OCI-LY7 (cell line): ENCODE results near the gene VEZF1. TPM values are rescaled to one million over a fixed set of nuclear protein-coding genes. Genes with fewer than 3 reads are reported as not detected.

ENCODE experiments used
- BruUV-seq: library from RNA; stranded (reverse); fragments of 400-500 nt; replicated peaks from 2 replicates; lab custom pipeline; 2021; lab: Mats Ljungman, UMichigan
- CTCF ChIA-PET: fragments of 300-600 bp; sonication (Branson Sonifier 250); formaldehyde crosslinking; loops from one replicate; lab custom pipeline; 2022; ENCODE audit warnings: antibody characterized with exemption; ENCODE audit not compliant: unreplicated experiment; lab: Charles Lee
- POLR2A ChIA-PET: fragments of 300-600 bp; sonication (Branson Sonifier 250); formaldehyde crosslinking; loops from one replicate; lab custom pipeline; 2022; ENCODE audit warnings: antibody characterized with exemption; lab: Charles Lee
- DNase-seq: peaks from one replicate; pipeline ENCODE4 v3.0.0-alpha.2; 2015; ENCODE audit warnings: low spot score
- H2AFZ ChIP-seq: fragments of 200-600 bp; sonication (generic), shearing (Covaris generic); 2 replicates; pipeline ENCODE4 v1.6.1; 2014; ENCODE audit warnings: mild to moderate bottlenecking, antibody characterized with exemption, low read length, moderate library complexity
- H3K27ac ChIP-seq: fragments of 200-600 bp; sonication (generic); 2 replicates; pipeline ENCODE4 v1.5.1; 2014; ENCODE audit warnings: mixed run types, low read depth, mild to moderate bottlenecking, moderate library complexity, low read length, inconsistent platforms; ENCODE audit not compliant: poor library complexity, severe bottlenecking
- H3K36me3 ChIP-seq: fragments of 200-600 bp; sonication (generic); 2 replicates; pipeline ENCODE4 v1.6.1; 2014; ENCODE audit warnings: mild to moderate bottlenecking, antibody characterized with exemption, low read length, moderate library complexity, mixed read lengths; ENCODE audit not compliant: insufficient read depth
- H3K4me1 ChIP-seq: fragments of 200-600 bp; sonication (generic); 2 replicates; pipeline ENCODE4 v1.5.1; 2014; ENCODE audit warnings: mild to moderate bottlenecking, low read length; ENCODE audit not compliant: insufficient read depth, poor library complexity, severe bottlenecking
- H3K4me2 ChIP-seq: fragments of 200-600 bp; sonication (generic); 2 replicates; pipeline ENCODE4 v1.6.1; 2014; ENCODE audit warnings: mild to moderate bottlenecking, low read length
- H3K4me3 ChIP-seq: fragments of 200-600 bp; sonication (generic); 2 replicates; pipeline ENCODE4 v1.5.1; 2014; ENCODE audit warnings: mild to moderate bottlenecking, low read depth, low read length; ENCODE audit not compliant: poor library complexity, severe bottlenecking
- H3K79me2 ChIP-seq: fragments of 200-600 bp; sonication (generic); 2 replicates; pipeline ENCODE4 v1.6.1; 2016; ENCODE audit warnings: low read depth, mild to moderate bottlenecking, low read length, moderate library complexity, mixed read lengths; ENCODE audit not compliant: insufficient read depth
- H3K9me2 ChIP-seq: fragments of 200-600 bp; sonication (generic); 2 replicates; pipeline ENCODE4 v1.6.1; 2016; ENCODE audit warnings: mild to moderate bottlenecking, low read length, mixed read lengths; ENCODE audit not compliant: insufficient read depth
- H3K9me3 ChIP-seq: fragments of 200-600 bp; sonication (generic); 2 replicates; pipeline ENCODE4 v1.6.1; 2014; ENCODE audit warnings: mild to moderate bottlenecking, mixed run types, low read length, mixed read lengths
- H4K20me1 ChIP-seq: fragments of 200-600 bp; sonication (generic); 2 replicates; pipeline ENCODE4 v1.6.1; 2014; ENCODE audit warnings: mild to moderate bottlenecking, antibody characterized with exemption, low read length, moderate library complexity, mixed read lengths; ENCODE audit not compliant: insufficient read depth
- CTCF ChIP-seq: fragments of 200-600 bp; sonication (generic); conservative IDR thresholded peaks from 2 replicates; pipeline ENCODE4 v1.5.1; 2014; ENCODE audit warnings: mild to moderate bottlenecking, antibody characterized with exemption, low read length, moderate library complexity, mixed read lengths
- EZH2phosphoT487 ChIP-seq: fragments of 200-600 bp; sonication (generic); IDR thresholded peaks from 2 replicates; pipeline ENCODE4 v1.6.1; 2018; ENCODE audit warnings: low read depth, borderline replicate concordance, mild to moderate bottlenecking, mixed run types, antibody characterized with exemption, low read length, moderate library complexity, mixed read lengths
- intact Hi-C: fragments of 100-400 bp; cut with micrococcal nuclease; formaldehyde crosslinking; loops from one replicate; pipeline ENCODE4 v1.10.0; 2022; ENCODE audit not compliant: unreplicated experiment
- total RNA-seq, 2 experiments: library from RNA; depleted of rRNA in 1 of 2; stranded (reverse); fragments of >200 nt in 1 of 2; shearing (Covaris generic) in 1 of 2; gene quantifications; 2 replicates each; pipeline ENCODE4 v1.2.3, GENCODE V29; 2014 to 2022

Gene VEZF1
- total RNA-seq, 2 experiments from 2014 or later = 22.6 to 35.4 TPM

- ChIA-PET CTCF (no interaction called here), POLR2A (interaction anchor here (0.8 to 1.9 kb wide), 2 partner anchors 16 to 992 kb away, joined by 3 to 7 read pairs; no protein-coding TSS in a partner anchor)
- Histone ChIP-seq H3K9me3 (no peaks in the 10 kb centered on the region), H3K4me1 (peaks cover 61% of the 10 kb centered on the region), H4K20me1 (peaks cover 75% of the 10 kb centered on the region), H3K36me3 (peaks cover 96% of the 10 kb centered on the region), H2AFZ (no peak overlapping the region), H3K4me2 (peak overlapping the region; percentile 83), H3K79me2 (peaks cover 85% of the 10 kb centered on the region), H3K9me2 (no peaks in the 10 kb centered on the region), H3K4me3 (peak overlapping the region; percentile 96), H3K27ac (peak overlapping the region; percentile 1)
- intact Hi-C loops = loop anchor here (10.0 kb wide), 1 partner anchor 448 kb away; no protein-coding TSS in a partner anchor
- no TSS peak for BruUV-seq
- TF ChIP-seq EZH2phosphoT487 (no peak), CTCF (no peak)
- DNase-seq = no peak
Observed at GRCh38 chr17:58002154-58002948, 14.3 kb upstream of the VEZF1 start.

GRCh38 chr17:58001461-58002124 lies 13.5 kb upstream of the VEZF1 start:
- peaks cover 100% of the 10 kb centered on the region for H3K36me3 ChIP-seq
- H3K79me2 ChIP-seq = peaks cover 81% of the 10 kb centered on the region
- peak overlapping the region; percentile 83 for H3K4me2 ChIP-seq
- H4K20me1 ChIP-seq = peaks cover 81% of the 10 kb centered on the region
- no TSS peak for BruUV-seq
- no peak for DNase-seq
- intact Hi-C loops = loop anchor here (1.0 to 10.0 kb wide), 2 partner anchors 83 to 447 kb away; no protein-coding TSS in a partner anchor
- ChIA-PET CTCF (no interaction called here), POLR2A (interaction anchor here (0.8 to 1.9 kb wide), 3 partner anchors 16 to 991 kb away, joined by 3 to 7 read pairs (median 4); no protein-coding TSS in a partner anchor)
- TF ChIP-seq EZH2phosphoT487 = no peak
- peaks cover 61% of the 10 kb centered on the region for H3K4me1 ChIP-seq
- H3K9me3 ChIP-seq = no peaks in the 10 kb centered on the region
- no peak overlapping the region for H2AFZ ChIP-seq
- peak overlapping the region; percentile 1 for H3K27ac ChIP-seq
- no peaks in the 10 kb centered on the region for H3K9me2 ChIP-seq
- H3K4me3 ChIP-seq = peak overlapping the region; percentile 96

- BruUV-seq = no TSS peak
- Histone ChIP-seq H3K27ac (peak overlapping the region; percentile 41), H2AFZ (no peak overlapping the region), H3K79me2 (peaks cover 60% of the 10 kb centered on the region), H3K36me3 (peaks cover 82% of the 10 kb centered on the region), H3K9me3 (no peaks in the 10 kb centered on the region), H3K4me3 (no peak overlapping the region), H3K4me2 (peak overlapping the region; percentile 83; the same call in 1 of the 2 replicates), H3K9me2 (no peaks in the 10 kb centered on the region), H4K20me1 (peaks cover 77% of the 10 kb centered on the region), H3K4me1 (peaks cover 63% of the 10 kb centered on the region)
- no peak for TF ChIP-seq EZH2phosphoT487
- TF ChIP-seq CTCF = peak; percentile 99
- intact Hi-C loops = loop anchor here (10.0 kb wide), 1 partner anchor 445 kb away; no protein-coding TSS in a partner anchor
- ChIA-PET POLR2A (interaction anchor here (0.6 to 3.7 kb wide), 3 partner anchors 14 to 141 kb away, joined by 3 to 10 read pairs (median 5); no protein-coding TSS in a partner anchor), CTCF (interaction anchor here (0.7 to 1.5 kb wide), 4 partner anchors 11 to 141 kb away, joined by 3 to 6 read pairs (median 4); no protein-coding TSS in a partner anchor)
- peak; percentile 80 for DNase-seq
Observed at GRCh38 chr17:57999496-58000017, 11.5 kb upstream of the VEZF1 start.
